ENCODE data around the gene CAMTA1.

The CAMTA1 gene

DNA sequence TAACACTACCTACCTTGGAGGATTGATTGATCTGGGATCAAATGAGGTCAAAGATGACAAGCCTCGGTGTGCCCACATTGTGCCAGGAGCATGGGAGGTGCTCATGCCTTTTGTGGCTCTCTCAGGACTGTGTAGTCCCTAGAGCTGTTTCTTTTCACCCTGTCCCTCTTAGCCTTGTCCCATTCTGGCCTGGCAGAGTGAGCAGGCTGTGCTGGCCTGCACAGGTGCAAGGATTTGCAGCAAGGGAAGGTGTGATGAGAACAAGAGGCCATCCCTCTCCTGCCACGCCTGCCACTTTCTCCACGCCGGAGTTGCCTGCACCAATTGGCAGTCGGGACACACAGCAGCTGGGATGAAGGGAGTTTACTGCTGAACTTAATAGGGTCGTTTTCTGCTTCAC lies 575.3 kb downstream of the CAMTA1 start:
- TF ChIP-seq, protein P1, sequence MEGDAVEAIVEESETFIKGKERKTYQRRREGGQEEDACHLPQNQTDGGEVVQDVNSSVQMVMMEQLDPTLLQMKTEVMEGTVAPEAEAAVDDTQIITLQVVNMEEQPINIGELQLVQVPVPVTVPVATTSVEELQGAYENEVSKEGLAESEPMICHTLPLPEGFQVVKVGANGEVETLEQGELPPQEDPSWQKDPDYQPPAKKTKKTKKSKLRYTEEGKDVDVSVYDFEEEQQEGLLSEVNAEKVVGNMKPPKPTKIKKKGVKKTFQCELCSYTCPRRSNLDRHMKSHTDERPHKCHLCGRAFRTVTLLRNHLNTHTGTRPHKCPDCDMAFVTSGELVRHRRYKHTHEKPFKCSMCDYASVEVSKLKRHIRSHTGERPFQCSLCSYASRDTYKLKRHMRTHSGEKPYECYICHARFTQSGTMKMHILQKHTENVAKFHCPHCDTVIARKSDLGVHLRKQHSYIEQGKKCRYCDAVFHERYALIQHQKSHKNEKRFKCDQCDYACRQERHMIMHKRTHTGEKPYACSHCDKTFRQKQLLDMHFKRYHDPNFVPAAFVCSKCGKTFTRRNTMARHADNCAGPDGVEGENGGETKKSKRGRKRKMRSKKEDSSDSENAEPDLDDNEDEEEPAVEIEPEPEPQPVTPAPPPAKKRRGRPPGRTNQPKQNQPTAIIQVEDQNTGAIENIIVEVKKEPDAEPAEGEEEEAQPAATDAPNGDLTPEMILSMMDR (conservative IDR thresholded peaks at IDR 0.05; ENCODE audit: low read depth): no peak
- POLR2A ChIA-PET (ENCODE audit: low non-redundant PET): no interaction called here
- DNase-seq (ENCODE audit: low spot score): no peak
- CTCF ChIA-PET: no interaction called here
- H3K27ac ChIP-seq: no peak overlapping the region

GRCh38 chr1:7362947-7363346 lies 577.7 kb downstream of the CAMTA1 start:
- no peak for DNase-seq (ENCODE audit: low spot score)
- POLR2A ChIA-PET (ENCODE audit: low non-redundant PET): no interaction called here
- TF ChIP-seq, protein P1 (conservative IDR thresholded peaks at IDR 0.05; ENCODE audit: low read depth): no peak
- CTCF ChIA-PET: no interaction called here
- H3K27ac ChIP-seq: no peak overlapping the region

DNA sequence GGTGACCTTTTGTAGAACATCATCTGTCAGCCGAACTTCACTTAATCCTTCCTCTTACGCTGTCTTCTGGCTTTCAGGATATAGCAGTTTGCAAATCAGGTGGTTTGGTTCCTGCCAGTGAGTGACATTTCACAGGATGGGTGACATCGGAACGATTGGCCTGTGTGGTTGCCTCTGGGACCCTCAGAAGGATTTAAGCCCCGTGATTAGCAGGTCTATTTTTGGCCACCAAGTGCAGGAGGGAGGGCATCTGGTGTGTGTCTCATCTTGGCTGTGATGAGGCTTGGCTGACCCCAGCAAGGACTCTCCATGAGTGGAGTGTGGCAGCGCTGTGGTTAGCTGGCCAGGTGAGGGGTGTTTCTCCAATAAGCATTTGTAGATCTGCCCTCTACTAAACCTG lies 578.2 kb downstream of the CAMTA1 start:
- CTCF ChIA-PET: no interaction called here
- TF ChIP-seq, protein P1 (conservative IDR thresholded peaks at IDR 0.05; ENCODE audit: low read depth): no peak
- DNase-seq (ENCODE audit: low spot score): no peak
- POLR2A ChIA-PET (ENCODE audit: low non-redundant PET): no interaction called here
- H3K27ac ChIP-seq: no peak overlapping the region

- TF ChIP-seq, protein P1 (conservative IDR thresholded peaks at IDR 0.05; ENCODE audit: low read depth): no peak
- ChIA-PET CTCF (no interaction called here), POLR2A (ENCODE audit: low non-redundant PET) (no interaction called here)
- H3K27ac ChIP-seq: no peak overlapping the region
- no peak for DNase-seq (ENCODE audit: low spot score)
Observed at GRCh38 chr1:7365706-7366105, 580.5 kb downstream of the CAMTA1 start.

DNA sequence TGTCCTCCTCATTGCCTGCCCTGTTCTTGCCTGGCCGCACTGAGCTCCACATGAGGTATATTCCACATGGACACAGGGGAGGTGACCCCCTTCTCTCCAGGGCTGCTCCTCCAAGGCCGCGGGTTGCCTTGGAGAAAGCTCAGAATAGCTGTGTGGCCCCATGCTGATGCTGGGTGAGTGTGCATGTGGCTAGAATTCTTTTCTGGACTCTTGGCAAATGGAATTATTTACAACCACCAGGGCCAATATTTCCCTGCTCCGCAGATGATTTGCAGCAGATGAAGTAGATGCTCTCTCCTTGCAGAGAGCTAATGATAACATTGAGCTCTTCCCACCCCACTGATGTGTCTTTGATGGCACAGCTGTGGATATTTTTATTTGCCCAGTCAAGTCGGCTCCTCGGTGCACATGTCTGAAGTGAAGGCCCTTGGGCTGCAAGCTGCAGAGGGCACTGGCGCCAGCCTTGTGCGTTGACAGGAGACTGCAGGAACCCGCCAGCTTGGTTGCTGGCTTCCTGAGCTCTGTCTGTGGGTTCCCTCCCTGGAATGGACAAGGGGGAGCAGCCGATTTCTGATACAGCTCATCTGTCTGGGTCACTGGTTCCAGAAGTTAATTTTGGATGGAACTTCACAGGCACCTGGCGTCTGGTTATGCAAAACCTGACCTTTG lies 581.2 kb downstream of the CAMTA1 start:
- CTCF ChIA-PET: no interaction called here
- H3K27ac ChIP-seq: no peak overlapping the region
- POLR2A ChIA-PET (ENCODE audit: low non-redundant PET): no interaction called here
- DNase-seq (ENCODE audit: low spot score): no peak
- TF ChIP-seq, protein P1 (conservative IDR thresholded peaks at IDR 0.05; ENCODE audit: low read depth): no peak

DNA sequence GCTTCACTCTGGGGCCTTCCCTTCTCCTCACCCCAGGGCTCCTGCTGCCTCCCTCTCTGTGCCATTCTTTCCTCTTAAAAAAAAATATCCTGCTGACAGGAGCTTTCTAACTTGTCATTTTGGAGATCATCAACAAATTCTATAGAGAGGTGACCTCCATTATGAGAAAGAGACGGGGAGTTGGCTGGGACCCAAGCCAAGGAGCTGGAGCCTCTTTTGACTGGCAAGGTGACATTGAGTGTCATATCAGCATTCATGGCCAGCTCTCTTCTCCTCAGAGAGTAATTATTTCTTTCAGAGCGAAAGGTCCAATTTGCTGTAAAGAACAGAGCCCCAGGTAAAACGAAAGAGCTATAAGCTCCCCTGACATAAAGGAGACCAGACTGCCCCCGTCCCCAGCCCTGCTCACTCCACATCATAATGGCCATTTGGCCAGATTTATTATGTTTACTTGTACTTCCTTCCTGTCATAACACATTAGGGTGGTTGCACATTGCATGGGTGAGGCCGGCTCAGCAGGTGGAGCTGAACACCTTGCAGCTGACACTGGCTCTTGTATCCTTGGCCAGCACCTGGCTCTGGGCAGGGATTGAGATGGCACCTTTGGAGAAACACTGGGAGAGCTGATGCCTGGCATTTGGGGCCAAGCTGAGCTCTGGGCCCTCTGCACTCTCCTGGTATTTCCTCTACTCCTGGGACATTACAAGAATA lies 581.9 kb downstream of the CAMTA1 start:
- CTCF ChIA-PET: no interaction called here
- H3K27ac ChIP-seq: no peak overlapping the region
- no peak for DNase-seq (ENCODE audit: low spot score)
- POLR2A ChIA-PET (ENCODE audit: low non-redundant PET): no interaction called here
- TF ChIP-seq, protein P1 (conservative IDR thresholded peaks at IDR 0.05; ENCODE audit: low read depth): no peak
